ACC112 (cell line): ENCODE measurements around the gene WNT7A.

Experiments used
- H2AFZ ChIP-seq: fragments of 200-600 bp; sonication (generic); one replicate; pipeline ENCODE4 v1.6.0; 2017; ENCODE audit warnings: antibody characterized with exemption, low read length; ENCODE audit not compliant: unreplicated experiment
- H3K27ac ChIP-seq: fragments of 200-600 bp; sonication (generic); 2 replicates; pipeline ENCODE4 v1.5.1; 2014; ENCODE audit warnings: low read depth, mild to moderate bottlenecking, antibody characterized with exemption, low read length, moderate library complexity
- H3K27me3 ChIP-seq: fragments of 200-600 bp; sonication (generic); 2 replicates; pipeline ENCODE4 v1.6.1; 2014; ENCODE audit warnings: mild to moderate bottlenecking, antibody characterized with exemption, low read length, moderate library complexity, mixed read lengths; ENCODE audit not compliant: insufficient read depth
- H3K36me3 ChIP-seq: fragments of 200-600 bp; sonication (generic); 2 replicates; pipeline ENCODE4 v1.6.1; 2016; ENCODE audit warnings: mild to moderate bottlenecking, antibody characterized with exemption, low read length, moderate library complexity, mixed read lengths; ENCODE audit not compliant: insufficient read depth
- H3K4me1 ChIP-seq: fragments of 200-600 bp; sonication (generic); one replicate; pipeline ENCODE4 v1.6.1; 2016; ENCODE audit warnings: low read length, mixed read lengths; ENCODE audit not compliant: insufficient read depth, unreplicated experiment, control insufficient read depth
- H3K4me3 ChIP-seq: fragments of 200-600 bp; sonication (generic); 2 replicates; pipeline ENCODE4 v1.5.1; 2014; ENCODE audit warnings: mild to moderate bottlenecking, low read depth, low read length
- H3K79me2 ChIP-seq: fragments of 200-600 bp; sonication (generic); one replicate; pipeline ENCODE4 v1.6.0; 2016; ENCODE audit warnings: low read length; ENCODE audit not compliant: control insufficient read depth, unreplicated experiment, insufficient read depth

The WNT7A gene

DNA sequence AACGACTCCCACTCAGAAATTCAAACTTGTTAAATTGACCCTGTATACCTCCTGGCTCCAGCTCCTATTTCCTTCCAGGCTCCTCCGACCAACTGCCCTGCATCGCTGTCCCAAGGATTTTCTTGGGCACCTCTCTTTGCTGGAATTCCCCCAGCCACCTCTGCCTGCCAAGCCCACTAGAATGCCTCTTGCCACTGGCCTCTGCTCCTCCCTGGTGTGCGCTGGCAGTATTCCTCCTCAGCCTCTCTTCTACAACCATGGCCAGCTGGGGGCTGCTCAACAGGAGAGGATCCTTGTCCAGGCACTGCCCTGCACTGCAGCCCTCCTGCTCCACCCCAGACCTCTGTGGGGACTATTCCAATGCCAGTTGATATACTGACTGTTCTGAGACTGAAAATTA is 7.4 kb downstream of the WNT7A start:
- Histone ChIP-seq H3K27ac (no peak overlapping the region), H3K4me1 (no peaks in the 10 kb centered on the region), H3K79me2 (no peaks in the 10 kb centered on the region), H3K27me3 (peaks cover 53% of the 10 kb centered on the region), H2AFZ (no peak overlapping the region), H3K4me3 (no peak overlapping the region), H3K36me3 (no peaks in the 10 kb centered on the region)

DNA sequence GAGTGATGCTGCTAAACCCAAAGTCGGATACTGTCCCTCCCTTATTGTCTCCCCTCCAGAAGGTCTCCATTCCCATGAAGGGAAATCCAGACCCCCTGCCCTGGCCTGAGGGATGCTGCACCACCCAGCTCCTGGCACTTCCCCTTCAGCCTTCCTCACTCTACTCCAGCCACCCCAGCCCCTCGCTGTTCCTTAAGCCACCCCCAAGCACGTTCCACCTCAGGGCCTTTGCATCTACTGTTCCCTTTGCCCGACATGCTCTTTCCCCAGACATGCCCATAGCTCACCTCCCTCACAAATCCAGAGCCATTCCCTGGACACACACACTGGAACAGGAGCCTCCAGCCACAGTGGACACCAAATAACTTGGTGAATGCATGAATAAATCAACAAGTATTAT is 8.1 kb downstream of the WNT7A start:
- H2AFZ ChIP-seq: no peak overlapping the region
- no peak overlapping the region for H3K27ac ChIP-seq
- H3K4me3 ChIP-seq: no peak overlapping the region
- no peaks in the 10 kb centered on the region for H3K36me3 ChIP-seq
- no peaks in the 10 kb centered on the region for H3K79me2 ChIP-seq
- peaks cover 50% of the 10 kb centered on the region for H3K27me3 ChIP-seq
- no peaks in the 10 kb centered on the region for H3K4me1 ChIP-seq

DNA sequence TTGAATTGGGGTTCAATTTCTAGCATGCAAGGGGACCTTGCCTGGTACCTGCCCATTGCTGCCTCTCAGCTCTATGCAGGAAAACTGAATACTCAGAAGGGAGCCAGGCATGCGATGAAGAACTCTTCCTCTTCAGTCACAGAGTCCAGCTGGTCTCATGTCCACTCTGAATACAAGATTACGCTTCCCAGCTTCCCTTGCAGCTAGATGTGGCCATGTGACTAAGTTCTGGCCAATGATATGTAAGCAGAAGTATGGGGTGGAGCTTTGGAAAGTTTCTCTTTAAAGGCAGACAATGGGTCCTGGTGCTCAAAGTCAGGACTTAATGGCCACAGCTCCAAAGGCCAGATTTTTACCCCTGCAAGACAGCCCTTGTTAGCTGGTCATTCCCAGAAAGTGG is 9.0 kb downstream of the WNT7A start:
- no peak overlapping the region for H3K4me3 ChIP-seq
- no peak overlapping the region for H3K27ac ChIP-seq
- no peaks in the 10 kb centered on the region for H3K4me1 ChIP-seq
- no peaks in the 10 kb centered on the region for H3K36me3 ChIP-seq
- peaks cover 46% of the 10 kb centered on the region for H3K27me3 ChIP-seq
- no peaks in the 10 kb centered on the region for H3K79me2 ChIP-seq
- H2AFZ ChIP-seq: no peak overlapping the region

DNA sequence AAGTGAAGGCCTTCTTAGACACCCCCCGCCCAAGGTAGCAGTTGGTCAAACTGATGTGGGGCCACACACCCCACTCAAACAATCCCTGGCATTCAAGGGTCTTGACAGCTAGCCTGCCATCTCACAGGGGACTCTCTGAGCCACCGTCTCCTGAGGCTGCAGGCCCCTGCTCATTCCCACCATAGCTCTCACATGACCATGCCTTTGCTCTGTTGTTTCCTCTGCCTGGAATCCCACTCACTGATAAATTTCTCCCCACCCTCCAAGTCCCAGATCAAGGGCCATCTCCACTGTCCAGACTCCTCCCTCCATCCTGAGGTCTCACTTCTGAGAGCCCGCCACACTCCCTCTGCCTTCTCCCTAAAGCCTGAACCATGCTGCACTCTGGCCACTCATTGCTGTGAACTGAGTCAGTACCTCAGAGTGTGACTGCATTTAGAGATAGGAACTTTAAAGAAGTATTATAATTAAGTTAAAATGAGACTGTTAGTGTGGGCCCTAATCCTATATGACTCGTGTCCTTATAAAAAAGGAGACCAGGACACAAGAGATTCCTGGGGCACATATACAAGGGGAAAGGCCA is 10.0 kb downstream of the WNT7A start:
- Histone ChIP-seq H3K27ac (no peak overlapping the region), H3K27me3 (peaks cover 36% of the 10 kb centered on the region)

DNA sequence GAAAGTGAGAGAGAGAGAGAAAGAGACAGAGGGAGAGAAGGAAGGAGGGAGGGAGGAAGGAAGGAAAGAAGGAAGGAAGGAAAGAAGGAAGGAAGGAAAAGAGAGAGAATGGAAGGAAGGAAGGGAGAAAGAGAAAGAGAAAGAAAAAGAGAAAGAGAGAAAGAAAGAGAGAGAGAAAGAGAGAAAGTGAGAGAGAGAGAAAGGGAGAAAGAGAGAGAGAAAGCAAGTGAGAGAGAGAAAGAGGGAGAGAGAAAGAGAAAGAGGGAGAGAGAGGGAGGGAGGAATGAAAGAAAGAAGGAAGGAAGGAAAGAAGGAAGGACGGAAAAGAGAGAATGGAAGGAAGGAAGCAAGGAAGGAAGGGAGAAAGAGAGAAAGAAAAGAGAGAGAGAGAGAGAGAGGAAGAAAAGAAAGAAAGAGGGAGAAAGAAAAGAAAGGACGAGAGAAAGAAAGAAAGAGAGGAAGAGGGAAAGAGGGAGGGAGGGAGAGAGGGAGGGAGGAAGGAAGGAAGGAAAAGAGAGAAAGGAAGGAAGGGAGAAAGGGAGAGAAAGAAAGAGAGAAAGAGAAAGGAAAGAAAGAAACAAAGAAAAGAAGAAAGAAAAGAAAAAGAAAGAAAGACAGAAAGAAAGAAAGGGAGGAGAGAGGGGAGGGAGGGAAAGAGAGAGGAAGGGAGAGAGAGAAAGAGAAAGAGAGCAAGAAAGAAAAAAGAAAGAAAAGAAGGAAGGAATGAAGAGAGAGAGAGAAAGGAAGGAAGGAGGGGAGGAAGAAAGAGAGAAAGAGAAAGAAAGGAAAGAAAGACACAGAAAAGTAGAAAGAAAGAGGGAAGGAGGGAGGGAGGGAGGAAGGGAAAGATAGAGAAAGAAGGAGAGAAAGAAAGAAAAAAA is 10.8 kb downstream of the WNT7A start:
- no peaks in the 10 kb centered on the region for H3K36me3 ChIP-seq
- peaks cover 33% of the 10 kb centered on the region for H3K27me3 ChIP-seq
- no peak overlapping the region for H2AFZ ChIP-seq
- no peaks in the 10 kb centered on the region for H3K79me2 ChIP-seq
- no peak overlapping the region for H3K27ac ChIP-seq
- no peak overlapping the region for H3K4me3 ChIP-seq
- H3K4me1 ChIP-seq: no peaks in the 10 kb centered on the region

More for the DNA sequence above, 10.0 kb downstream of the WNT7A start:
- no peak overlapping the region for H2AFZ ChIP-seq
- no peaks in the 10 kb centered on the region for H3K4me1 ChIP-seq
- no peaks in the 10 kb centered on the region for H3K36me3 ChIP-seq
- H3K4me3 ChIP-seq: no peak overlapping the region
- H3K79me2 ChIP-seq: no peaks in the 10 kb centered on the region

DNA sequence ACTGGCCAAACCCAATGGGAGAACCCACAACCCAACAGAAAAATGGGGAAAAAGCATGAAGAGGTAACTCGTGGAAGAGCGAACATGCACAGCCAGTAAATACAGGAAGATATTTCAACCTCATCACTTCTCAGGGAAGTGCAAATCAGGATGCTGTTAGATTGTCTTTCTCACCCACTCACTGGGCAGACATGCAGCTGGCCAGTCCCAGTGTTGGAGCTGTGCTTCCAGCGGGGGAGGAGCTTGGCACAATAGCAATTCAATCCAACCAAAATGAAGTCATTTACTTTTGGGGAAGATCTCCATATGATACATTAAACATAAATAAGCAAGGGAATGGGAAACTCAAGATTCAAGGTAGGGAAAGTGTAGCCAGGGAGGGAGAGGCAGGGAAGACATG is 12.1 kb downstream of the WNT7A start:
- Histone ChIP-seq H3K4me3 (no peak overlapping the region), H3K27me3 (peaks cover 34% of the 10 kb centered on the region), H3K4me1 (no peaks in the 10 kb centered on the region), H3K27ac (no peak overlapping the region), H3K36me3 (no peaks in the 10 kb centered on the region), H3K79me2 (no peaks in the 10 kb centered on the region), H2AFZ (no peak overlapping the region)

DNA sequence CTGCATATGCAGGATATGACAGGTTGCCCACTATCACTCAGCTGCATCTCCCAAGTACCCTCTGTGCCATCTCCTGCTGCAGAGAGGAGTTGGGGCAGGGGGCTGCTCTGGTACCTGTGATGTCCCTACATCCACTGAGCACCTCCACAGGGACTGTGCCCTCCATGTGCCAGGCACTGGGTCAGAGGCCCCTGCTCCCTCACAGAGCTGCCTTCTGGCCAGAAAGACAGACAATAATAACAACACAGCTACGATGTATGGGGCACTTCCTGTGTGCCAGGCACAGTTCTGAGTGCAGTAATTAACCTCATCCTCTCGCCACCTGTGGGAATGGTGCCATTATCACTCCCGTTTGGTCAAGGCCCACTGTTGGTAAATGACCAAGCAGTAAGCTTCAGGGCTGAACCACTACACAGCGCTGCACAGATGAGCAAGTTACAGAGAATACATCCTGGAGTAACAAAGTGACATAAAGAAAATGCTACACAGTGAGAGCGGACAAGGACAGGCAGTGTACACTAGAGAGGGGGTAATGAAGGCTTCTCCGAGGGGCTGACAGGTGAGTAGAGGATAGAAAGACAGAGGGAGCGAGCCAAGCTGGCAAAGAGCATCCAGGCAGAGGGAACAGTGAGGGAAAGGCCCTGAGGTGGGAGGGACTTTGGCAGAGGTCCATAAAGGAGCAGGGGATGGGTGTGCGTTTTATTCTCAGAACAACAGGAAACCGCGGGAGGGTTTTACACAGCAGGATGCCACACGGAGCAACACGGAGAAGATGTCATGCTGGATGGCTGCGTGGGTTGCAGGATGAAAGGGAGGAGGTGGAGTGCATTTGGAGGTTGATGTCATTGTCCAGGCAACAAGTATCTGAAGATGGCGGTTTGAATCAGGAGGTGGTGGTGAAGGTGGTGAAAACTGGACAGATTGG is 13.6 kb downstream of the WNT7A start:
- H3K79me2 ChIP-seq: no peaks in the 10 kb centered on the region
- H2AFZ ChIP-seq: no peak overlapping the region
- H3K4me3 ChIP-seq: no peak overlapping the region
- H3K4me1 ChIP-seq: no peaks in the 10 kb centered on the region
- H3K27ac ChIP-seq: no peak overlapping the region
- H3K36me3 ChIP-seq: no peaks in the 10 kb centered on the region
- peaks cover 32% of the 10 kb centered on the region for H3K27me3 ChIP-seq

DNA sequence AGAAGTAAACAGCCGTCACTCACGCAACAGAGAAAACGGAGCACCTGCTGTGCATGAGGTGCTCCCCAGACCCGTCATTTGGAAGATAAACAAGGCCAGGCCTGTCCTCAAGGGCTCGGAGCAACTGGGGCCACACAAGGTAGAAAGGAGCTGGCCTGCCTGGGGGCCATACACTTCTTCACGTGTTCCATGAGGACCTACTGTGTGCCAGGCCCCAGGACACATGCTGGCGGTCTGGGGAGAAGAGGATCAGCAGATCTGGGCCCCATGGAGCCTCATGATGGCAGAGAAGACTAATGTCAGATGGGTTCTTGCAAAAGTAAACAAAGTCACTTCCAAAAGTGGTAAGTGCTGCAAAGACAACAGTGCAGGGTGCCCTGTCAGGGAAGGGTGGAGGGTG is 14.3 kb downstream of the WNT7A start:
- Histone ChIP-seq H2AFZ (no peak overlapping the region), H3K27me3 (peaks cover 33% of the 10 kb centered on the region), H3K36me3 (no peaks in the 10 kb centered on the region), H3K4me1 (no peaks in the 10 kb centered on the region), H3K79me2 (no peaks in the 10 kb centered on the region), H3K4me3 (no peak overlapping the region), H3K27ac (no peak overlapping the region)

DNA sequence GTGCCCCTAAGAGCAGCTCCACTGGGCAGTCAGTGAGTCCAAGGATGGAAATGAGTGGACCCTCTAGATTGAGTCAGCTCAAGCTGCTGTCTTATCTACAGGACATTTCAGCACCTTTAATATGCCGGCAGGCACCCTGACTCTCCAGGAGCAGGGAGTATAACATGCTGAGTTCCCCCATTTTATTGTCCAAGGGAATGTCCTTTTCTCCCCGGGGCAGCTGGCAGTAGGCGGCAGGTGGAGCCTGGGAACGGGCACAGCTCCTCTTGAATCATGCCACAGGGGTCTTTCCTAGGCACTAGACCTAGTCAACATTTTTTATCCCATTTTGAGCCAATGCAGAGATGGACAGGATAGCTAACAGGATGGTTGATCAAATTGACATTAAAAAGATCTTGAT is 14.8 kb downstream of the WNT7A start:
- Histone ChIP-seq H3K27ac (no peak overlapping the region), H3K27me3 (peaks cover 38% of the 10 kb centered on the region), H3K4me3 (no peak overlapping the region), H3K4me1 (no peaks in the 10 kb centered on the region), H2AFZ (no peak overlapping the region), H3K79me2 (no peaks in the 10 kb centered on the region), H3K36me3 (no peaks in the 10 kb centered on the region)

DNA sequence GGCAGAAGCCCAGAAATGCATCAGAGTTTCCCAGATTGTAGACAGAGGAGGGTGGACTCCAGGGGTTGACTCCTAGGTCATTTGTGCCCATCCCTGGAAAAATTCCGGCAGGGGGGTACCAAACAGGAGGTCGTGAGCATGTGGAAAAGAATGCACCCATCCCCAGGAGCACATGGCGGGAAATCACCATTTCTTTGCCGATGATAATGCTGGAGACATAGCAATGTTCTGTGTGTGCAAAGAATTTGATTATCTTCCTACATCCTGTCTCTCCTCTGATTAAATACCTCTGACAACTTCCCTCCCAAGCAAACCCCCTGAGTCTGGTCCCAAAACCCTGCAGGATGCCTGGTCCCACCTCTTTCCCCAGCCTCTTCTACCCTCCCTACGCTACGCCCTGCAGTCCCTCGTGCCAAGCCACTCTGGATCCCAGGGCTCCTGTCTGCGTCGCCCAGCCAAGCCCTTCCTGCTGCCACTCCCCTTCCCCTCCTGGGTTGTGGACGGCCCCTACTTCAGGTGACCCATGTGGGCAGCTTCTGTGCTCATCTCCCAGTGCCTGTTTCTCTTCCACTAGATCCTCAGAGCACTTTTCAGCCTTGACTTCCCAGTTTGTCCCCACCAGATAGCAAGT is 15.8 kb downstream of the WNT7A start:
- no peaks in the 10 kb centered on the region for H3K4me1 ChIP-seq
- no peak overlapping the region for H2AFZ ChIP-seq
- peaks cover 38% of the 10 kb centered on the region for H3K27me3 ChIP-seq
- H3K36me3 ChIP-seq: no peaks in the 10 kb centered on the region
- H3K27ac ChIP-seq: no peak overlapping the region
- H3K4me3 ChIP-seq: no peak overlapping the region
- H3K79me2 ChIP-seq: no peaks in the 10 kb centered on the region
